Osteoblast (primary cell): ENCODE data around the gene DOK7. TPM values are rescaled to one million over a fixed set of nuclear protein-coding genes. Genes with fewer than 3 reads are reported as not detected.

Experiments
- DNase-seq: peaks from one replicate; pipeline ENCODE4 v3.0.0; 2011; ENCODE audit warnings: low spot score, mixed read lengths; ENCODE audit not compliant: insufficient read length; ENCODE audit errors: missing footprints
- H2AFZ ChIP-seq: 2 replicates; pipeline ENCODE4 v1.6.0; 2011; ENCODE audit warnings: mild to moderate bottlenecking, low read length
- H3K27ac ChIP-seq: 2 replicates; pipeline ENCODE4 v1.5.1; 2011; ENCODE audit warnings: mild to moderate bottlenecking, low read depth, low read length, moderate library complexity
- H3K27me3 ChIP-seq: 2 replicates; pipeline ENCODE4 v1.6.0; 2012; ENCODE audit warnings: mild to moderate bottlenecking, control low read depth, inconsistent platforms, low read length, moderate library complexity; ENCODE audit not compliant: insufficient read depth
- H3K36me3 ChIP-seq: 2 replicates; pipeline ENCODE4 v1.5.1; 2011; ENCODE audit warnings: mild to moderate bottlenecking, low read length, control low read depth, moderate library complexity; ENCODE audit not compliant: insufficient read depth
- H3K4me1 ChIP-seq: 2 replicates; pipeline ENCODE4 v1.5.1; 2011; ENCODE audit warnings: mild to moderate bottlenecking, low read length, control low read depth, moderate library complexity; ENCODE audit not compliant: insufficient read depth
- H3K4me2 ChIP-seq: 2 replicates; pipeline ENCODE4 v1.6.0; 2011; ENCODE audit warnings: mild to moderate bottlenecking, low read length; ENCODE audit not compliant: insufficient read depth
- H3K4me3 ChIP-seq: fragments of 200-600 bp; sonication (generic); 3 replicates; pipeline ENCODE4 v1.5.1; 2012; ENCODE audit warnings: mild to moderate bottlenecking, low read length, inconsistent platforms; ENCODE audit not compliant: insufficient read depth
- H3K79me2 ChIP-seq: 2 replicates; pipeline ENCODE4 v1.6.0; 2012; ENCODE audit warnings: mild to moderate bottlenecking, low read length, control low read depth, inconsistent platforms; ENCODE audit not compliant: insufficient read depth
- H3K9me3 ChIP-seq: 2 replicates; pipeline ENCODE4 v1.5.1; 2011; ENCODE audit warnings: low read depth, low read length, control low read depth
- H4K20me1 ChIP-seq: 2 replicates; pipeline ENCODE4 v1.6.0; 2012; ENCODE audit warnings: mild to moderate bottlenecking, low read length, control low read depth; ENCODE audit not compliant: insufficient read depth
- CTCF ChIP-seq: IDR thresholded peaks from 2 replicates; pipeline ENCODE4 v1.5.1; 2011; ENCODE audit warnings: mild to moderate bottlenecking, low read depth, low read length, moderate library complexity; ENCODE audit errors: extremely low read depth
- total RNA-seq: library from RNA; depleted of rRNA; stranded (reverse); fragments of >200 nt; gene quantifications from 2 replicates; pipeline ENCODE4 v1.2.3, GENCODE V29; 2012

Gene DOK7
- total RNA-seq, 1 donor, result not detected

- no peaks in the 10 kb centered on the region for H3K79me2 ChIP-seq
- no peak overlapping the region for H2AFZ ChIP-seq
- no peak overlapping the region for H3K4me2 ChIP-seq
- no peaks in the 10 kb centered on the region for H3K9me3 ChIP-seq
- no peaks in the 10 kb centered on the region for H3K27me3 ChIP-seq
- no peak overlapping the region for H3K27ac ChIP-seq
- TF ChIP-seq CTCF, result no peak
- peaks cover 56% of the 10 kb centered on the region for H3K36me3 ChIP-seq
- H3K4me3 ChIP-seq, result no peak overlapping the region
- peaks cover 4% of the 10 kb centered on the region for H4K20me1 ChIP-seq
- H3K4me1 ChIP-seq, result no peaks in the 10 kb centered on the region
- DNase-seq, result no peak
These were observed 54.8 kb downstream of the DOK7 start for GRCh38 chr4:3517731-3518510.

GRCh38 chr4:3518511-3518880, 55.4 kb downstream of the DOK7 start:
- H3K4me1 ChIP-seq, result no peaks in the 10 kb centered on the region
- no peak overlapping the region for H3K4me3 ChIP-seq
- TF ChIP-seq CTCF, result no peak
- peaks cover 58% of the 10 kb centered on the region for H3K36me3 ChIP-seq
- H3K4me2 ChIP-seq, result no peak overlapping the region
- H3K9me3 ChIP-seq, result no peaks in the 10 kb centered on the region
- H3K27me3 ChIP-seq, result no peaks in the 10 kb centered on the region
- H4K20me1 ChIP-seq, result peaks cover 10% of the 10 kb centered on the region
- H2AFZ ChIP-seq, result no peak overlapping the region
- DNase-seq, result no peak
- H3K27ac ChIP-seq, result no peak overlapping the region
- no peaks in the 10 kb centered on the region for H3K79me2 ChIP-seq

GRCh38 chr4:3518941-3519340, 55.8 kb downstream of the DOK7 start:
- H3K4me1 ChIP-seq, result no peaks in the 10 kb centered on the region
- H3K9me3 ChIP-seq, result no peaks in the 10 kb centered on the region
- H3K79me2 ChIP-seq, result no peaks in the 10 kb centered on the region
- no peak for TF ChIP-seq CTCF
- no peak for DNase-seq
- no peak overlapping the region for H3K27ac ChIP-seq
- H3K4me2 ChIP-seq, result no peak overlapping the region
- no peak overlapping the region for H2AFZ ChIP-seq
- peaks cover 55% of the 10 kb centered on the region for H3K36me3 ChIP-seq
- no peak overlapping the region for H3K4me3 ChIP-seq
- no peaks in the 10 kb centered on the region for H3K27me3 ChIP-seq
- H4K20me1 ChIP-seq, result peaks cover 10% of the 10 kb centered on the region

- H2AFZ ChIP-seq, result no peak overlapping the region
- H3K9me3 ChIP-seq, result no peaks in the 10 kb centered on the region
- no peaks in the 10 kb centered on the region for H3K27me3 ChIP-seq
- H3K27ac ChIP-seq, result no peak overlapping the region
- H3K79me2 ChIP-seq, result no peaks in the 10 kb centered on the region
- H4K20me1 ChIP-seq, result peaks cover 13% of the 10 kb centered on the region
- H3K36me3 ChIP-seq, result peaks cover 53% of the 10 kb centered on the region
- no peaks in the 10 kb centered on the region for H3K4me1 ChIP-seq
- no peak overlapping the region for H3K4me3 ChIP-seq
- no peak for DNase-seq
- no peak for TF ChIP-seq CTCF
- H3K4me2 ChIP-seq, result no peak overlapping the region
These were observed 56.6 kb downstream of the DOK7 start for GRCh38 chr4:3519468-3520264.
